Panc1 (cell line): ENCODE data around the gene SVBP. TPM values are rescaled to one million over a fixed set of nuclear protein-coding genes. Genes with fewer than 3 reads are reported as not detected.
A peak's percentile ranks its signal among the peaks of the same experiment; 100 is the strongest.

ENCODE experiments used
- ATAC-seq: fragments of 200-7000 bp; cut with Tn5 transposase; 2 replicates; pipeline ENCODE4 v1.9.1; 2020; ENCODE audit warnings: mild to moderate bottlenecking, moderate library complexity
- BruUV-seq: library from RNA; stranded (reverse); fragments of 400-500 nt; replicated peaks from 2 replicates; lab custom pipeline; 2021; lab: Mats Ljungman, UMichigan
- CTCF ChIA-PET: fragments of 300-600 bp; sonication (Branson Sonifier 250); formaldehyde crosslinking; loops from one replicate; lab custom pipeline; 2022; ENCODE audit warnings: antibody characterized with exemption; lab: Charles Lee
- POLR2A ChIA-PET: fragments of 300-600 bp; sonication (Branson Sonifier 250); formaldehyde crosslinking; loops from one replicate; lab custom pipeline; 2022; ENCODE audit warnings: antibody characterized with exemption; lab: Charles Lee
- DNase-seq: peaks from one replicate; pipeline ENCODE4 v3.0.0-alpha.2; 2010; ENCODE audit warnings: low read depth, low spot score
- H3K27ac ChIP-seq: 2 replicates; pipeline ENCODE4 v1.5.1; 2011; ENCODE audit warnings: mild to moderate bottlenecking, low read length, inconsistent platforms
- H3K27me3 ChIP-seq: fragments of 200-500 bp; sonication (Bioruptor generic); 2 replicates; pipeline ENCODE4 v1.6.0; 2014; ENCODE audit warnings: low read length, inconsistent platforms; ENCODE audit not compliant: control insufficient read depth, insufficient read depth
- H3K36me3 ChIP-seq: fragments of 200-500 bp; sonication (Bioruptor generic); 2 replicates; pipeline ENCODE4 v1.5.1; 2014; ENCODE audit warnings: inconsistent platforms, mild to moderate bottlenecking, low read length, moderate library complexity; ENCODE audit not compliant: control insufficient read depth, insufficient read depth
- H3K4me1 ChIP-seq: 2 replicates; pipeline ENCODE4 v1.5.1; 2011; ENCODE audit warnings: inconsistent platforms, mild to moderate bottlenecking, low read length, moderate library complexity; ENCODE audit not compliant: control insufficient read depth, insufficient read depth
- H3K4me3 ChIP-seq, 2 experiments: 2 replicates each; pipeline ENCODE4 v1.5.1; 2011 to 2012; ENCODE audit warnings: low read depth in 2 of 2, low read length in 2 of 2, mild to moderate bottlenecking in 2 of 2, inconsistent platforms in 1 of 2, moderate library complexity in 1 of 2
- H3K9me3 ChIP-seq: fragments of 200-500 bp; sonication (Bioruptor generic); 2 replicates; pipeline ENCODE4 v1.5.1; 2014; ENCODE audit warnings: low read depth, mild to moderate bottlenecking, inconsistent platforms, low read length, moderate library complexity; ENCODE audit not compliant: control insufficient read depth, insufficient read depth
- POLR2AphosphoS5 ChIP-seq: IDR thresholded peaks from 2 replicates; pipeline ENCODE4 v1.6.1; 2012; ENCODE audit warnings: mild to moderate bottlenecking, low read depth, low read length, moderate library complexity
- REST ChIP-seq, 2 experiments: IDR thresholded peaks; 2 replicates each; pipeline ENCODE4 v1.6.1; 2011 to 2012; ENCODE audit warnings: low read depth in 2 of 2, control low read depth in 1 of 2, low read length in 1 of 2, mild to moderate bottlenecking in 1 of 2, moderate library complexity in 1 of 2; ENCODE audit not compliant: insufficient read depth in 1 of 2
- SIN3A ChIP-seq: IDR thresholded peaks from 2 replicates; pipeline ENCODE4 v1.6.1; 2012; ENCODE audit warnings: low read depth, mild to moderate bottlenecking, low read length, moderate library complexity, borderline replicate concordance; ENCODE audit not compliant: insufficient read depth
- TCF7L2 ChIP-seq: IDR thresholded peaks from 2 replicates; pipeline ENCODE4 v1.6.1; 2011; ENCODE audit warnings: mild to moderate bottlenecking, low read depth, low read length, inconsistent platforms
- in situ Hi-C: cut with HindIII; loops from 2 replicates; pipeline ENCODE4 v1.10.0; 2016; ENCODE audit warnings: low sequenced_read_pairs, low pct_unique_long_range_greater_than_20kb
- intact Hi-C: fragments of 100-400 bp; cut with micrococcal nuclease; formaldehyde crosslinking; loops from one replicate; pipeline ENCODE4 v1.10.0; 2022; ENCODE audit not compliant: unreplicated experiment
- total RNA-seq: library from RNA; stranded (reverse); gene quantifications from one replicate; pipeline ENCODE4 v1.2.1, GENCODE V29; 2021; ENCODE audit not compliant: unreplicated experiment
- TF ChIP-seq, protein P1 (sequence below): fragments of 450-650 bp; IDR thresholded peaks from 2 replicates; pipeline ENCODE4 v1.5.1; 2017; ENCODE audit warnings: mild to moderate bottlenecking

The SVBP gene
- total RNA-seq, 1 experiment from 2014 or later: 21.2 TPM

GRCh38 chr1:42767510-42768000 is 49.6 kb downstream of the SVBP start:
- Histone ChIP-seq H3K27ac (peak overlapping the region; percentile 88), H3K36me3 (no peaks in the 10 kb centered on the region; the same call in 1 of the 2 replicates), H3K4me3 (peak overlapping the region; percentile 90), H3K27me3 (no peaks in the 10 kb centered on the region), H3K4me1 (peaks cover 17% of the 10 kb centered on the region), H3K9me3 (no peaks in the 10 kb centered on the region)
- TF ChIP-seq TCF7L2 (no peak), REST (IDR thresholded peaks at IDR 0.05; ENCODE audit: insufficient read depth in 1 of 2, low read depth in 2 of 2, low read length in 1 of 2) (no peak), POLR2AphosphoS5 (no peak), SIN3A (no peak; the same call in 1 of the 2 replicates)
- TF ChIP-seq, protein P1, sequence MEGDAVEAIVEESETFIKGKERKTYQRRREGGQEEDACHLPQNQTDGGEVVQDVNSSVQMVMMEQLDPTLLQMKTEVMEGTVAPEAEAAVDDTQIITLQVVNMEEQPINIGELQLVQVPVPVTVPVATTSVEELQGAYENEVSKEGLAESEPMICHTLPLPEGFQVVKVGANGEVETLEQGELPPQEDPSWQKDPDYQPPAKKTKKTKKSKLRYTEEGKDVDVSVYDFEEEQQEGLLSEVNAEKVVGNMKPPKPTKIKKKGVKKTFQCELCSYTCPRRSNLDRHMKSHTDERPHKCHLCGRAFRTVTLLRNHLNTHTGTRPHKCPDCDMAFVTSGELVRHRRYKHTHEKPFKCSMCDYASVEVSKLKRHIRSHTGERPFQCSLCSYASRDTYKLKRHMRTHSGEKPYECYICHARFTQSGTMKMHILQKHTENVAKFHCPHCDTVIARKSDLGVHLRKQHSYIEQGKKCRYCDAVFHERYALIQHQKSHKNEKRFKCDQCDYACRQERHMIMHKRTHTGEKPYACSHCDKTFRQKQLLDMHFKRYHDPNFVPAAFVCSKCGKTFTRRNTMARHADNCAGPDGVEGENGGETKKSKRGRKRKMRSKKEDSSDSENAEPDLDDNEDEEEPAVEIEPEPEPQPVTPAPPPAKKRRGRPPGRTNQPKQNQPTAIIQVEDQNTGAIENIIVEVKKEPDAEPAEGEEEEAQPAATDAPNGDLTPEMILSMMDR: no peak
- intact Hi-C loops: no loop called here
- no peak for DNase-seq
- in situ Hi-C loops: no loop called here
- ChIA-PET CTCF (interaction anchor here (0.6 to 1.0 kb wide), 2 partner anchors 180 to 306 kb away, joined by 3 read pairs; no protein-coding TSS in a partner anchor), POLR2A (interaction anchor here (0.7 kb wide), 1 partner anchor 732 kb away, joined by 6 read pairs; no protein-coding TSS in a partner anchor)
- ATAC-seq: peak; percentile 14
- BruUV-seq: no TSS peak

- DNase-seq: peak; percentile 97
- peak within 1 kb of the TSS; percentile 88 for H3K27ac ChIP-seq
- ChIA-PET POLR2A (interaction anchor here (0.6 to 0.7 kb wide), 2 partner anchors 731 to 880 kb away, joined by 3 to 6 read pairs; no protein-coding TSS in a partner anchor), CTCF (interaction anchor here (0.6 to 1.6 kb wide), 6 partner anchors 11 to 307 kb away, joined by 3 to 4 read pairs (median 3); no protein-coding TSS in a partner anchor)
- intact Hi-C loops: no loop called here
- in situ Hi-C loops: no loop called here
- ATAC-seq: peak; percentile 96
- H3K9me3 ChIP-seq: no peaks in the 10 kb centered on the region
- H3K36me3 ChIP-seq: no peaks in the 10 kb centered on the region; the same call in 1 of the 2 replicates
- peak within 1 kb of the TSS; percentile 90 to 99 for H3K4me3 ChIP-seq
- TF ChIP-seq, protein P1: no peak
- no peak for TF ChIP-seq TCF7L2
- peak; percentile 87 for TF ChIP-seq POLR2AphosphoS5
- TF ChIP-seq SIN3A: peak; percentile 48; the same call in 1 of the 2 replicates
- BruUV-seq: no TSS peak
- H3K27me3 ChIP-seq: no peaks in the 10 kb centered on the region
- H3K4me1 ChIP-seq: peaks cover 17% of the 10 kb centered on the region
These were observed 50.3 kb downstream of the SVBP start, which contains the start of the genes C1orf50 and P3H1 for GRCh38 chr1:42766741-42767509. TSS of gene C1orf50 (plus strand) at chr1:42767249. CDS start at chr1:42767312, 63 bp downstream. TSS of gene P3H1 (minus strand) at chr1:42767028. CDS start at chr1:42766971, 57 bp downstream.
